ENCODE measurements around the gene DDX20.

DDX20 gene

DNA sequence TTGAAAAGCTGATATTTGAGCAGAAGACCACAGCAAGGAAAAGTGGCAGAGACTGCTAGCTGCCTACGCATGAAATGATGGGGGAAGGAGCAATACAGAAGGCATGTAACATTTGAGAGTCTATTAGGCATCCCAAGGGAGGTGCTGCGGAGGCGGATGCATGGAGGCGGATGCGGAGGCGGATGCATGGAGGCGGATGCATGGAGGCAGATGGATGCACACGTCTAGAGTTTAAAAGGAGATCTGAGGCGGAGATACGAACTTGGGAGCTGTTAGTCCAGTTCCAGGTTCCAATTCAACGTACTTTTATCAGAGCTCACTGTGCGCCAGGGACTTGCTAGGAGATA, 744 bp upstream of the DDX20 start:
- no peaks in the 10 kb centered on the region for H3K27me3 ChIP-seq (ENCODE audit: control insufficient read depth, insufficient read depth, low read length)
- peak overlapping the region; percentile 37 for H3K9ac ChIP-seq
- peak overlapping the region; percentile 88 for H3K4me2 ChIP-seq (ENCODE audit: low read length)
- H3K4me1 ChIP-seq = no peaks in the 10 kb centered on the region
- no peaks in the 10 kb centered on the region for H3K36me3 ChIP-seq (ENCODE audit: control insufficient read depth, insufficient read depth, low read length)
- TF ChIP-seq, protein P1, sequence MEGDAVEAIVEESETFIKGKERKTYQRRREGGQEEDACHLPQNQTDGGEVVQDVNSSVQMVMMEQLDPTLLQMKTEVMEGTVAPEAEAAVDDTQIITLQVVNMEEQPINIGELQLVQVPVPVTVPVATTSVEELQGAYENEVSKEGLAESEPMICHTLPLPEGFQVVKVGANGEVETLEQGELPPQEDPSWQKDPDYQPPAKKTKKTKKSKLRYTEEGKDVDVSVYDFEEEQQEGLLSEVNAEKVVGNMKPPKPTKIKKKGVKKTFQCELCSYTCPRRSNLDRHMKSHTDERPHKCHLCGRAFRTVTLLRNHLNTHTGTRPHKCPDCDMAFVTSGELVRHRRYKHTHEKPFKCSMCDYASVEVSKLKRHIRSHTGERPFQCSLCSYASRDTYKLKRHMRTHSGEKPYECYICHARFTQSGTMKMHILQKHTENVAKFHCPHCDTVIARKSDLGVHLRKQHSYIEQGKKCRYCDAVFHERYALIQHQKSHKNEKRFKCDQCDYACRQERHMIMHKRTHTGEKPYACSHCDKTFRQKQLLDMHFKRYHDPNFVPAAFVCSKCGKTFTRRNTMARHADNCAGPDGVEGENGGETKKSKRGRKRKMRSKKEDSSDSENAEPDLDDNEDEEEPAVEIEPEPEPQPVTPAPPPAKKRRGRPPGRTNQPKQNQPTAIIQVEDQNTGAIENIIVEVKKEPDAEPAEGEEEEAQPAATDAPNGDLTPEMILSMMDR (IDR thresholded peaks at IDR 0.05) = no peak
- H2AFZ ChIP-seq = peak overlapping the region; percentile 91
- no peaks in the 10 kb centered on the region for H3K79me2 ChIP-seq
- no peaks in the 10 kb centered on the region for H3K9me3 ChIP-seq (ENCODE audit: control insufficient read depth, low read length)
- H3K4me3 ChIP-seq (ENCODE audit: low read depth, low read length) = peak overlapping the region; percentile 86
- peak overlapping the region; percentile 86 for H3K27ac ChIP-seq

DNA sequence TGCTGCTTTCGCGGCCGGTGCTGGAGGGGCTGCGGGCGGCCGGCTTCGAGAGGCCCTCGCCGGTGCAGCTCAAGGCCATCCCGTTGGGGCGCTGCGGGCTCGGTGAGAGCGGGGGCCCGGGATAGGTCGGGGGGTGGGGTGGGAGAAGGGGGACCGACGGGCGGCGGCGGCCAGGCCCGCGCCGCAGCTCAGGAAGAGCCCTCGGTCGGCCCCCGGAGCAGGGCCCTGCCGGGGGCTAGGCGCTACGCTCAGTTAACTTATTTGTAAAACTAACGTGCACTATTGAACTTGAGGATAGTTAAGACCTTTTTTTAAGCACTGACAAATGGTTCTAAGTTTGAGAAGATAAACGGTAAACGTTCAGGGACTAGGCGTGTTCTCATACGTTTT, 418 bp downstream of the DDX20 start:
- Histone ChIP-seq H3K4me3 (ENCODE audit: low read depth, low read length) (peak overlapping the region; percentile 86), H3K27me3 (ENCODE audit: control insufficient read depth, insufficient read depth, low read length) (no peaks in the 10 kb centered on the region), H3K4me1 (no peaks in the 10 kb centered on the region), H3K9me3 (ENCODE audit: control insufficient read depth, low read length) (no peaks in the 10 kb centered on the region), H3K36me3 (ENCODE audit: control insufficient read depth, insufficient read depth, low read length) (no peaks in the 10 kb centered on the region), H3K27ac (peak overlapping the region; percentile 86), H3K79me2 (no peaks in the 10 kb centered on the region), H3K4me2 (ENCODE audit: low read length) (peak overlapping the region; percentile 88), H2AFZ (peak overlapping the region; percentile 91), H3K9ac (no peak overlapping the region)
- TF ChIP-seq, protein P1 (IDR thresholded peaks at IDR 0.05) = no peak

DNA sequence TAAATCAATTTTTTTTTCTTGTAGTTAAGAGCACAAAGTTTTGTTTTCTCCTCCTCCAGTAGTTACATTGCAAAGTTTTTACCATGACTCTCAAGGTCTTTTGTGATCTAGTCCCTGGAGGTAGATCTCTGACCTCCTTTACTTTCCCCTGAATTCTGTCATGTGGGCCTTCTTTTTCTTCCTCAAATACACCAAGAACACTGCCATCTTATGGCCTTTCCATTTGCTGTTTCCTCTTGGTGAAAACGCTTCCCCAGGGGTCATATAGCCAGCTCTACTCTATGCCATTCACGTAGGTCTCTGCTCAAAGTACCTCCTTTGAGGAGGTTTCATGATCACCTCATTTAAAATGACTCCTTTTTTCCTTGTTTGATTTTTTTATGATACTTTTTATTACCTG, 2.7 kb downstream of the DDX20 start:
- Histone ChIP-seq H3K4me2 (ENCODE audit: low read length) (no peak overlapping the region), H3K9me3 (ENCODE audit: control insufficient read depth, low read length) (no peaks in the 10 kb centered on the region), H3K36me3 (ENCODE audit: control insufficient read depth, insufficient read depth, low read length) (no peaks in the 10 kb centered on the region), H3K27me3 (ENCODE audit: control insufficient read depth, insufficient read depth, low read length) (no peaks in the 10 kb centered on the region), H3K79me2 (no peaks in the 10 kb centered on the region), H3K9ac (no peak overlapping the region), H2AFZ (no peak overlapping the region), H3K4me1 (no peaks in the 10 kb centered on the region), H3K4me3 (ENCODE audit: low read depth, low read length) (no peak overlapping the region), H3K27ac (no peak overlapping the region)
- TF ChIP-seq, protein P1 (IDR thresholded peaks at IDR 0.05) = no peak

DNA sequence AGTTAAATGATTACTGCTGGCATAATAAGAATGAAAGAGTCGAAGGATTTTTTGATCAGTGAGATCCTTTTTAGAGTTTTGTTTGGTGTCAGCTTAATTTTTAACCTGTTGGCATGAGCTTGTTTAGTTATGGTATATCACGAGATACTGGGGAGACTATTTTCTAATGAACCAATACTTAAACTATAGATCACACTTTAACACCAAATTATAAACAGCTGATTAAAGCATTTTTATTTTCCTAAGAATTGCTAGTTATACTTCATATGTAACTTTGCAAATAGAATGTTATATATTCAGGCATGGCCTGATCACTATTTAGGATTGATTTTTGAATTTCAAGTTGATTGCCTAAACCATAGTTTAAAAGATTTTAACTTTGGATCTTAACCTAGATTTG, 6.0 kb downstream of the DDX20 start:
- H3K4me2 ChIP-seq (ENCODE audit: low read length) = no peak overlapping the region
- H3K4me3 ChIP-seq (ENCODE audit: low read depth, low read length) = no peak overlapping the region
- H3K27me3 ChIP-seq (ENCODE audit: control insufficient read depth, insufficient read depth, low read length) = no peaks in the 10 kb centered on the region
- H3K9ac ChIP-seq = no peak overlapping the region
- no peak overlapping the region for H2AFZ ChIP-seq
- no peak overlapping the region for H3K27ac ChIP-seq
- H3K9me3 ChIP-seq (ENCODE audit: control insufficient read depth, low read length) = no peaks in the 10 kb centered on the region
- TF ChIP-seq, protein P1 (IDR thresholded peaks at IDR 0.05) = no peak
- no peaks in the 10 kb centered on the region for H3K36me3 ChIP-seq (ENCODE audit: control insufficient read depth, insufficient read depth, low read length)
- H3K4me1 ChIP-seq = no peaks in the 10 kb centered on the region
- H3K79me2 ChIP-seq = no peaks in the 10 kb centered on the region

DNA sequence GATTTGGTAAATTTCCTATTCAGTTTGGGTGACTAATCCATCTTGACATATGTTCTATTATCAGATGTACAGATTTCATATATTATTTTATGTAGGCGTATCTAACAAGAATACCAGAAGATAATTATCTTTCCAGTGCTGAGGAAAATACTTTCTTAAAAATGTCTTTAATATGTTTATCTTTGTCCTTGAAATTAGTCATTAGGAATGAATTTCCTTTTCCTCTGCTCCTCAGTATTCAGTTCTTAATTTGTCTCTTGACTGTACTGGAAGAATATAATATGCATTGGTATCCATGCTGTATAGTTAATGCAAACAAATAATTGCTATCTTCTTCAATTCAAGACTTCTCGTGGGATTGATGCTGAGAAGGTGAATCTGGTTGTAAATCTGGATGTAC, 6.6 kb downstream of the DDX20 start:
- Histone ChIP-seq H3K4me1 (no peaks in the 10 kb centered on the region), H3K79me2 (no peaks in the 10 kb centered on the region), H3K9ac (no peak overlapping the region), H2AFZ (no peak overlapping the region), H3K4me2 (ENCODE audit: low read length) (no peak overlapping the region), H3K27me3 (ENCODE audit: control insufficient read depth, insufficient read depth, low read length) (no peaks in the 10 kb centered on the region), H3K36me3 (ENCODE audit: control insufficient read depth, insufficient read depth, low read length) (no peaks in the 10 kb centered on the region), H3K4me3 (ENCODE audit: low read depth, low read length) (no peak overlapping the region), H3K9me3 (ENCODE audit: control insufficient read depth, low read length) (no peaks in the 10 kb centered on the region), H3K27ac (no peak overlapping the region)
- TF ChIP-seq, protein P1 (IDR thresholded peaks at IDR 0.05) = no peak
